ENCODE data around the gene SLC22A16.

The SLC22A16 gene

GRCh38 chr6:110395221-110395620 lies 81.2 kb downstream of the SLC22A16 start:
- H3K4me3 ChIP-seq: no peak overlapping the region
- H3K27ac ChIP-seq: peak overlapping the region in 1 of 2 donors; percentile 55
- DNase-seq (ENCODE audit: low spot score): no peak
- no peak for TF ChIP-seq CTCF (IDR thresholded peaks at IDR 0.05)

GRCh38 chr6:110394409-110394808 lies 82.0 kb downstream of the SLC22A16 start:
- no peak for DNase-seq (ENCODE audit: low spot score)
- Histone ChIP-seq H3K27ac (no peak overlapping the region), H3K4me3 (no peak overlapping the region)
- no peak for TF ChIP-seq CTCF (IDR thresholded peaks at IDR 0.05)

GRCh38 chr6:110392727-110393126 lies 83.7 kb downstream of the SLC22A16 start:
- no peak for TF ChIP-seq CTCF (IDR thresholded peaks at IDR 0.05)
- DNase-seq (ENCODE audit: low spot score): no peak
- no peak overlapping the region for H3K27ac ChIP-seq
- H3K4me3 ChIP-seq: no peak overlapping the region

GRCh38 chr6:110390404-110390803 lies 86.0 kb downstream of the SLC22A16 start:
- no peak for TF ChIP-seq CTCF (IDR thresholded peaks at IDR 0.05)
- H3K27ac ChIP-seq: no peak overlapping the region
- H3K4me3 ChIP-seq: no peak overlapping the region
- DNase-seq (ENCODE audit: low spot score): no peak

GRCh38 chr6:110389689-110390382 lies 86.6 kb downstream of the SLC22A16 start:
- TF ChIP-seq CTCF (IDR thresholded peaks at IDR 0.05): no peak
- H3K27ac ChIP-seq: no peak overlapping the region
- no peak for DNase-seq (ENCODE audit: low spot score)
- no peak overlapping the region for H3K4me3 ChIP-seq

GRCh38 chr6:110387986-110388385 lies 88.4 kb downstream of the SLC22A16 start:
- H3K27ac ChIP-seq: no peak overlapping the region
- no peak overlapping the region for H3K4me3 ChIP-seq
- DNase-seq (ENCODE audit: low spot score): no peak
- TF ChIP-seq CTCF (IDR thresholded peaks at IDR 0.05): no peak

GRCh38 chr6:110385458-110385863 lies 91.0 kb downstream of the SLC22A16 start:
- no peak for DNase-seq (ENCODE audit: low spot score)
- H3K27ac ChIP-seq: no peak overlapping the region
- H3K4me3 ChIP-seq: no peak overlapping the region
- TF ChIP-seq CTCF (IDR thresholded peaks at IDR 0.05): no peak
